ENCODE results near the gene MYCBP2. TPM values are rescaled to one million over a fixed set of nuclear protein-coding genes. Genes with fewer than 3 reads are reported as not detected.
"Not testable (repeated sequence)": the region's sequence is repeated elsewhere in the genome, so short reads cannot be mapped to it uniquely, and the experiment has no call there.

Gene MYCBP2
- total RNA-seq, 1 donor = 186 TPM

DNA sequence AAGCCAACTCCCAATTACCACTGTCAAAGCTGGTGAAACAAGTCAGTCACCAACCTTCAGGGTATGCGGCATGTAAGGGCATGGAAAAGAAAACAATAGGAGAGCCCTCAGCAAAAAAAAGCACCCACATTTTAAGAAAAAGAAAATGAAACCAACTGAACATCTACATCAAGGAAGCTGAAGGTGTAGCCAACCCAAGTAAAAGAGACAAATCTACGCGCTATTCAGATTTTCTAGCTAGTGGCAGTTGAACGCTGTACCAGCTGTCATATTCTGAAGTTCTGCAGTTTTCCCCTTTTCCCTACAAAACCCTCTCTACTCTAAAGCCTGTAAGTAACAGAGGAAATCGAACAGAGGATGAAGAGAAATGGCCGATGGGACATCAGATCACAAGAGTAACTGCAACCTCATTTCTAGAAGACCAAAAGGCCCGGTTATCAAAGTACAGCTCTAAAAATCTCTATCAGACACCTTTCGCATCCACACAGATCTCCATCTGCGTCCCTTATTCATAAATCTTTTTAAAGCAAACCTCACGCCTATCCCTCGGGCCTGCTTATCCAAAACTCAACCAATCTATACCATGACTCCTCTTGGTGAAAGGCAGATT, 1.4 kb downstream of the MYCBP2 start:
- Histone ChIP-seq H3K4me3 (ENCODE audit: low read length) (peak overlapping the region; percentile 87), H3K9me3 (ENCODE audit: low read depth, low read length) (no peaks in the 10 kb centered on the region), H3K27me3 (ENCODE audit: insufficient read depth, low read length) (no peaks in the 10 kb centered on the region), H3K4me1 (ENCODE audit: insufficient read depth, low read length) (peaks cover 52% of the 10 kb centered on the region)

DNA sequence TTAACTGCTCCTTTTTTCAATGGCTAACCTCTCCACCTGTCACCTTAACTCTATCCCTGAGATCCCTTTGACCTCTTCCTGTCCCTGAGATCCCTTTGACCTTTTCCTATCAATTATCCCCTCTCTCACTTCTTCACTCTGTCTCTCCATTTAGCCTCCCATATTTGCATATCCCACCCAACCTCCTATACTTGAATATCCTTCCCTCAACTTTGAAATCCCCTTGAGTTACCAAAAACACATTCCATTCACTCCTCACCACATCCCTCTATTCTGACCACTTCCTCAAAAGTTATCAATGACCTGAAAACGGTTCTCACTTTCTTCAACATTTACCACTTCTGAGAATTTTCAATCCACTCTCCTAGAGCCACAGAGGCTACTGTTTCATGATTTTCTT, 3.0 kb downstream of the MYCBP2 start:
- Histone ChIP-seq H3K9me3 (ENCODE audit: low read depth, low read length) (no peaks in the 10 kb centered on the region), H3K4me1 (ENCODE audit: insufficient read depth, low read length) (peaks cover 65% of the 10 kb centered on the region), H3K4me3 (ENCODE audit: low read length) (no peak overlapping the region), H3K27me3 (ENCODE audit: insufficient read depth, low read length) (no peaks in the 10 kb centered on the region)

DNA sequence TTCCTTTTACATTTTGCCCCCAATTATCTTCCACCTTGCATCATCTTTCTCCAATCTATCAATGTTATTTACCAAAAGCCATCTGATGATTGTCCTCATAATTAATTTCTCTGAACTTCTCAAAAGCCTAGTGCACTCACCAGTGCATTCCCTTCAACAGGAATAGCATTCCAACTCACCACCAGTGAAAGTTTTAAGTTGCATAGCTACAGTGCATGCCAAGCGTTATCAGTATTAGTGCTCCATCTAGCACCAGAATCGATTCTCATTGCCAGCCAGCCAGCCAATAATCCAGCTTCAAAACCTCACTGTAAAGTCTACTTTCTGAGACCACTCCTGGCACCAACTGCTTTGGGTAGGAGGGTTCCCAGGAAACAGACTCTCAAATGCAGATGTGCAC, 7.4 kb downstream of the MYCBP2 start:
- no peak overlapping the region for H3K4me3 ChIP-seq (ENCODE audit: low read length)
- no peaks in the 10 kb centered on the region for H3K27me3 ChIP-seq (ENCODE audit: insufficient read depth, low read length)
- no peaks in the 10 kb centered on the region for H3K9me3 ChIP-seq (ENCODE audit: low read depth, low read length)
- peaks cover 63% of the 10 kb centered on the region for H3K4me1 ChIP-seq (ENCODE audit: insufficient read depth, low read length)

DNA sequence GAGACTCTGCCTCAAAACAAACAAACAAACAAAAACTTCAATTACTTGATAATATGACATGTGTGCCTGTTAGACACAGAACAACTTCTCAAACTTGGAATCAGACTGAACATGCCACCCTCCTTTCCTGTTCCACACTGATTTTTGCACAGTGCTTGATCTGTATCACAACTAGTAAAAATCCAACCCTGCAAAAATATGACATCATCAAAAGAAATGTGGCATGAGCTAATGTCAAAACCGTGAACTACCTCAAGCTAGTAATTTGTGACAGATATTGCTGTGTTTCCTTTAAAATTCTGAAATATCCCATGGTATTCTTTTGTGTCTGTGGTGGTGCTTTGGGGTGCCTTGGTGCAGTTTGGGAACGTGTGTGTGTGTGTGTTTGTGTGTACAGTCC, 8.2 kb downstream of the MYCBP2 start:
- Histone ChIP-seq H3K4me3 (ENCODE audit: low read length) (no peak overlapping the region), H3K27me3 (ENCODE audit: insufficient read depth, low read length) (no peaks in the 10 kb centered on the region), H3K9me3 (ENCODE audit: low read depth, low read length) (no peaks in the 10 kb centered on the region), H3K4me1 (ENCODE audit: insufficient read depth, low read length) (peaks cover 63% of the 10 kb centered on the region)

DNA sequence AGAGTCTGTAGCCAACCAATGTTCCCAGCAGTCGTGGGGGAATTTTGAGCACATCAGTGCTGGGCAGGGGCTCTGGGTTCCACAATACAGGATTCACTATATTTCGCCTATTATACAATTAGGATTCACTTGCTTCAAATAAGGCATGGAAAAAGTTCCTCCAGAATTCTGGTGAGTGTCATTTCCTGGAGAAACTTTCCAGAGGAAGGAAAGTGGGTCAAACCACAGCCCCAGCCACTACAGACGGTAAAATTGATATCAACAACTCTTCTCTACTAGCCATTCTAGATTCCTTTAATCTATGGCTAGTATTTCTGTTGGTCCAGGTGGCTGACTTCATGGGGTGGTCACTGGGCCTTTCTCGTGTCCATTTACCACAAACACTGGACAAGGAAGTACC, 10.5 kb downstream of the MYCBP2 start:
- Histone ChIP-seq H3K4me1 (ENCODE audit: insufficient read depth, low read length) (peaks cover 41% of the 10 kb centered on the region), H3K4me3 (ENCODE audit: low read length) (no peak overlapping the region), H3K27me3 (ENCODE audit: insufficient read depth, low read length) (no peaks in the 10 kb centered on the region)

DNA sequence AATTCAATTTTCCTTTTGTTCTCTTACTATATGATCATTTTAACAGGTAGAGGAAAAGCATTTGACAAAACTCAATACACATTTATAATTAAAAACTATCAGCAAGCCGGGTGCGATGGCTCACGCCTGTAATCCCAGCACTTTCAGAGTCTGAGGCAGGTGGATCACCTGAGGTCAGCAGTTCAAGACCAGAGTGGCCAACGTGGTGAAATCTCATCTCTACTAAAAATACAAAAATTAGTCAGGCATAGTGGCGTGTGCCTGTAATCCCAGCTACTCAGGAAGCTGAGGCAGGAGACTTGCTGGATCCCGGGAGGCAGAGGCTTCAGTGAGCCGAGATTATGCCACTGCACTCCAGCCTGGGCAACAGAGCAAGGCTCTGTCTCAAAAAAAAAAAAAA, 11.4 kb downstream of the MYCBP2 start:
- not testable (repeated sequence) for H3K27me3 ChIP-seq (ENCODE audit: insufficient read depth, low read length); H3K4me3 ChIP-seq (ENCODE audit: low read length); H3K9me3 ChIP-seq (ENCODE audit: low read depth, low read length)
- H3K4me1 ChIP-seq (ENCODE audit: insufficient read depth, low read length) = peaks cover 39% of the 10 kb centered on the region

More for the DNA sequence above, 10.5 kb downstream of the MYCBP2 start:
- no peaks in the 10 kb centered on the region for H3K9me3 ChIP-seq (ENCODE audit: low read depth, low read length)

DNA sequence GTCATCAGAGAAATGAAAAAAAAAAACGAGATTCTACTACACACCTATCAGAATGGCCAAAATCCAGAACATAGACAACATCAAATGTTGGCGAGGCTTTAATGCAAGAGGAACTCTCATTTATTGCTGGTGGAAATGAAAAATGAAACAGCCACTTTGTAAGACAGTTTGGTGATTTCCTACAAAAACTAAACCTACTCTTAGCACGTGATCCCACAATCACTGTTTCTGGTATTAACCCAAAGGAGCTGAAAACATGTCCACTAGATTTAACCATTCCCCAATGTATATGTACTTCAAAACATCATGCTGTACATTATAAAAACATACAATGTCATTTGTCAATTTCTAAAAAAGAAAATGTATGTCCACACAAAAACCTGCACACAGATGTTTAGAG, 13.0 kb downstream of the MYCBP2 start:
- Histone ChIP-seq H3K27me3 (ENCODE audit: insufficient read depth, low read length) (no peaks in the 10 kb centered on the region), H3K9me3 (ENCODE audit: low read depth, low read length) (no peaks in the 10 kb centered on the region), H3K4me3 (ENCODE audit: low read length) (no peak overlapping the region), H3K4me1 (ENCODE audit: insufficient read depth, low read length) (peaks cover 35% of the 10 kb centered on the region)

DNA sequence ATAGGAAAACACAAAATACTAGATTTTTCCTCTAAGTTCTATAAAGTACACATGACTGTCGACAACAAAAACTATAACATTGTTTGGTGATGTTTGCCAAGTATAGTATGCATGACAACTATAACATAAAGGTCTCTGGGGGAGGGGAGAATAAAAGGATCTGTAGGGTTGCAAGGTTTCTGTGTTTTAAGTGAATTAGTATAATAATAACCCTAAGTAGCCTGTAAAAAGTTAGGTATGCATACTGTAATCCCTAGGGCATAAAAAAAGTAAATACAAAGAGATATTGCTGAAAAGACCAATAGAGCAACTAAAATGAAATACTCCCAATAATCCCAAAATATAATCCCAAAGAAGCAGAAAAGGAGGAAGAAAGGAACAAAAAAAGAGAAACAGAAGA, 14.6 kb downstream of the MYCBP2 start:
- no peaks in the 10 kb centered on the region for H3K27me3 ChIP-seq (ENCODE audit: insufficient read depth, low read length)
- H3K9me3 ChIP-seq (ENCODE audit: low read depth, low read length) = no peaks in the 10 kb centered on the region
- H3K4me3 ChIP-seq (ENCODE audit: low read length) = no peak overlapping the region
- H3K4me1 ChIP-seq (ENCODE audit: insufficient read depth, low read length) = peaks cover 40% of the 10 kb centered on the region

DNA sequence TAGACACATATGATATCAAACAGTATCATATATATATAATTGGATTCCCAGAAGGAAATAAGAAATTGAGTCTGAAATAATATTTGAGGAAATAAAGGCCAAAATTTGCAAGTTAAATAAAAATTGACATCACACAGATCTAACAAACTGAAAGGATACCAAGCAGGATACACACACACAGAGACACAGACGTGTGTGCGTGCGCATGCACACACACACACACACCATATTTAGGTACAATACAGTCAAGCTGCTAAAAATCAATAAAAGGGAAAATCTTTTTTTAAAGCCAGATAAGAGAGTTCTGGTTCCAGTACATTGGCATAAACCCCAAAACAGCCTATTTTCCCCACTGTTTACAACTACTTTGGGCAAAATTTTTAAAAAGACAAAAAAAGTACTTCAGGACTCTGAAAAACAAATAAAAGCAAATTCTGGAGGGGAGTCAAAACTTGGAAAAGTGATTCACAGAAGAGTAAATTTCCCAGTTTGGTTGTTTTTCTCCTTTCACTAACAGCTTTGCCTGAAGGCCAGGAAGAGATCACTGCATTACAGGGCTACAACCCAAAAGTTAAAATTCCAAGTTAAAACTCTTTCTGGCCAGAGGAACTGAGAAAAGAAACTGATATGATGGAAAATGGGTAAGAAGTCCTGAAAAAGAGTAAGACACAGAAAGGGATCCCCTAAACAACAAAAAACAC, 16.2 kb downstream of the MYCBP2 start:
- H3K4me3 ChIP-seq (ENCODE audit: low read length) = no peak overlapping the region

DNA sequence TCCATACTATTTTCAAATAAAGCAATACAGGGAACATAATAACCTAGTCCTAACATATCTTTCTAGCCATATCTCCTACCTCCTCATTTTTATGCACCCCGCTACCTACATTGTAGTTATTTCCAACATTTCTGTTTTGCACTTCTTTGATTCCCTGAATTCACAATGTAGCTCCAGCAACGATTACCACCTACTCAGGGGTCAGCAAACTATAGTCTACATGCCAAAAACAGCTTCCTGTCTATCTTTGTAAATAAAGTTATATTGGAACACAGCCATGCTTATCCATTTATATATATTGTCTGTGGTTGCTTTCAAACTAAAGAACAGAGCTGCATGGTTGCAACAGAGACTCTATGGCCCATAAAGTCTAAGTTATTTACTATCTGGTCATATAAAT, 16.7 kb downstream of the MYCBP2 start:
- no peak overlapping the region for H3K4me3 ChIP-seq (ENCODE audit: low read length)
- H3K9me3 ChIP-seq (ENCODE audit: low read depth, low read length) = no peaks in the 10 kb centered on the region
- H3K27me3 ChIP-seq (ENCODE audit: insufficient read depth, low read length) = no peaks in the 10 kb centered on the region
- H3K4me1 ChIP-seq (ENCODE audit: insufficient read depth, low read length) = peaks cover 36% of the 10 kb centered on the region

More for the DNA sequence above, 16.2 kb downstream of the MYCBP2 start:
- no peaks in the 10 kb centered on the region for H3K27me3 ChIP-seq (ENCODE audit: insufficient read depth, low read length)
- H3K9me3 ChIP-seq (ENCODE audit: low read depth, low read length) = no peaks in the 10 kb centered on the region
- H3K4me1 ChIP-seq (ENCODE audit: insufficient read depth, low read length) = peaks cover 36% of the 10 kb centered on the region

DNA sequence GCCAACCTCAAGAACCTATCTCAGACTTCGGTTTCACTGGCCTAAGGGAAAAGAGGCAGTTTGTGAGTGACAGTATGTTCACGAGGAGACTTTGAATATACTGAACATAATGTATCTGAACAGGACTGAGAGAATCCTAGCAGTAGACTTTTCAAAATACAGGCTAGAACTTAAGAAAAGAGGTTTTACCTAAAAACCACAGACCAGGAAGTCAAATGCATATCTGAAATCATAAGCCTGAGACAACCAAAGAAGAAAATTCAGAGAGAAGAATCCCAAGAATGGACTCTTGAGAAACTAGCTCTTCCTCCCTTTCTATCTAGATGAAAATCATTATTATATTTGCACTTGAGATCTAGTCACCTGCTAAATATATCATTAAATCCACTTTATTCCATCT, 17.6 kb downstream of the MYCBP2 start:
- Histone ChIP-seq H3K9me3 (ENCODE audit: low read depth, low read length) (no peaks in the 10 kb centered on the region), H3K4me1 (ENCODE audit: insufficient read depth, low read length) (peaks cover 32% of the 10 kb centered on the region), H3K4me3 (ENCODE audit: low read length) (no peak overlapping the region), H3K27me3 (ENCODE audit: insufficient read depth, low read length) (no peaks in the 10 kb centered on the region)

DNA sequence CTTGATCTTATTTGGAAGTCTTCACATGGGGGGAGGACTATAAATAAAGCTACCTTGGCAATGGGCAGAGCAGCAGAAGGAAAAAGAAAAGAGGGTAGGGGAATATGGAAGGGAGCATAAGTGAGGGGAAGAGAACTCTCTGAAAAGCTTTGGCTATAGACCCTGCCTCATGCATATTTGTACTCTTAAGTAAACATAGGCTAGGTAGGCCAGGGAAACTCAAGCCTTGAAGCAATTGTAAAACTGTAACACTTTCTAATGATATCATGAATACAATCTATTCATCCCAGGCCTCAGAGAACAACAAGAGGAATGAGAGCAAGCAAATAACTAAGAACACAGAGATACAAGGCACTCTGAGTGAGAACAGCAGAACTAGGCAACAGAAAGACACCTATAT, 20.4 kb downstream of the MYCBP2 start:
- Histone ChIP-seq H3K4me1 (ENCODE audit: insufficient read depth, low read length) (peaks cover 29% of the 10 kb centered on the region), H3K4me3 (ENCODE audit: low read length) (no peak overlapping the region), H3K9me3 (ENCODE audit: low read depth, low read length) (no peaks in the 10 kb centered on the region), H3K27me3 (ENCODE audit: insufficient read depth, low read length) (no peaks in the 10 kb centered on the region)

DNA sequence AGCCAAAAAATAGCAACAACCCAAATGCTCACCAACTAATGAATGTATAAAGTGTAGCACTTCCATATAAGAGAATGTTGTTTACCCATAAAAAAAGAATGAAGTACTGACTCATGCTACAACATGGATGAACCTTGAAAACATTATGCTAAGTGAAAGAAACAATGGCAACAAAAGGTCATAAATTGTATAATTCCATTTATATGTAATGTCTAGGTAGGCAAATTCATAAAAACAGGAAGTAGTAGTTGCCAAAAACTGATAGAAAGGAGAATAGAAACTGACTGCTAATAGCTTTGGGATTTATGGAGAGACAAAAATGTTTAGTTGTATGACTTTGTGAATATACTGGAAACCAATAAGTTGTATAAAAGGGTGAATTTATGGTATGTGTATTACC, 21.6 kb downstream of the MYCBP2 start:
- Histone ChIP-seq H3K9me3 (ENCODE audit: low read depth, low read length) (no peaks in the 10 kb centered on the region), H3K4me3 (ENCODE audit: low read length) (no peak overlapping the region), H3K4me1 (ENCODE audit: insufficient read depth, low read length) (peaks cover 40% of the 10 kb centered on the region), H3K27me3 (ENCODE audit: insufficient read depth, low read length) (no peaks in the 10 kb centered on the region)

DNA sequence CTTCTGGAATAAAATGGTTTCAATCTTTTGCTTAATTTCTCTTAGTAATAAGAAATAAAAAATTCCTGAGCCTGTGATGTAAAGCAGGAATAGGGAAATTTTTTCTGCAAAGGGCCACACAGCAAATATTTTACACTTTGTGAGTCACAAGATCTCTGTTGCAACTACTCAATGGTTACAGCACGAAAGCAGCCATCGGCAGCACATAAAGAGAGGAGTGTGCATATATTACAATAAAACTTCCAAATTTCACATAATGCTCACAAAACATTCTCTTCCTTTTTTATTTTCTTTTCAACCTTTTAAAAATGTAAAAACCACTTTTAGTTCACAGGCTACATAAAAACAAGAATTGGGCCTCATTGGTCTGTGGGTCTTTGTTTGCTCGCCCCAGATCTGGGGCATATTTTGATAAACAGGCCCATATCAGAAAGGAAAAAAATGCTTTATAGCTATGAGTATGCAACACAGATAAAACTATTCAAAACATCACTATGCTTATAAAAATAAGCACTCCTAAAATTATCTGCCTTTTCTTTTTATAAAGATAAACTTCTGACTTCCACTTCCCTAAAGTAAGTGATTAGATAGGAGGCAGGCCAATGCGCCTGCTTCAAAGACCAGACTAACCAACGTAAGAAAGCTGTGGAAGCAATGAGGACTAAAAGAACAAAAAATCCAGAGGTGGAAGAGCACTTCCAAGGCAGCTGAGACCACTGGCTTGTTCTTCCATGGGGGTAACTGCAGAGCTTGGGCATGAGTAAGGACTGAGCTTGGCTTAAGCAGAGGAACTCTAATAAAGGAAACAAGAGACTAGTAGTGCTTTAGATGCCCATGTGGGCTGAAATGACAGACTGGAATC, 26.5 kb downstream of the MYCBP2 start:
- H3K4me1 ChIP-seq (ENCODE audit: insufficient read depth, low read length) = peaks cover 25% of the 10 kb centered on the region
- H3K27me3 ChIP-seq (ENCODE audit: insufficient read depth, low read length) = no peaks in the 10 kb centered on the region
- H3K4me3 ChIP-seq (ENCODE audit: low read length) = no peak overlapping the region
- H3K9me3 ChIP-seq (ENCODE audit: low read depth, low read length) = no peaks in the 10 kb centered on the region

DNA sequence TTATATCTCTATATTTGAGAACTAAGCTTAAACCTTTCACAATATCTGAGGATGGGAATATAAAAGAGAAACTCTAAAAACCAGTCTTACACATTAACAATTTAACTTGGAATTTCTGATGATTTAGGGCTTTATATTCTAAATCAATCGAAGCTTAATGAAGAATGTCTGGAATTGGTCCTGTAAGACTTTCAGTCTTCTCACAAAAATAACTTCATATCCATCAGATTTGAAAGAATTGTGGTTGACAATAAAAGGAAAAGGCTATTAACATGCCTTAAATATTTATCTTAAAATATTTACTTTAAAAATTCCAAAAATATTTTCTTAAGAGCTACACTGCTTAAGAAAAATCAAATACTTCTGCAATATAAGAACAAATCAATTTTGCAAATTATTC, 27.3 kb downstream of the MYCBP2 start:
- Histone ChIP-seq H3K27me3 (ENCODE audit: insufficient read depth, low read length) (no peaks in the 10 kb centered on the region), H3K4me3 (ENCODE audit: low read length) (no peak overlapping the region), H3K9me3 (ENCODE audit: low read depth, low read length) (no peaks in the 10 kb centered on the region), H3K4me1 (ENCODE audit: insufficient read depth, low read length) (peaks cover 25% of the 10 kb centered on the region)

All from mononuclear cell (primary cell).